SIG-M5 treated with dmso at 0.1 percent for 504 hours (cell line): ENCODE results near the gene RNF212B.
"Not testable (repeated sequence)": the region's sequence is repeated elsewhere in the genome, so short reads cannot be mapped to it uniquely, and the experiment has no call there.

Experiments used
- DNase-seq: peaks from one replicate; lab custom pipeline; 2025; ENCODE audit not compliant: unreplicated experiment; lab: John Stamatoyannopoulos, UW

RNF212B gene

DNA sequence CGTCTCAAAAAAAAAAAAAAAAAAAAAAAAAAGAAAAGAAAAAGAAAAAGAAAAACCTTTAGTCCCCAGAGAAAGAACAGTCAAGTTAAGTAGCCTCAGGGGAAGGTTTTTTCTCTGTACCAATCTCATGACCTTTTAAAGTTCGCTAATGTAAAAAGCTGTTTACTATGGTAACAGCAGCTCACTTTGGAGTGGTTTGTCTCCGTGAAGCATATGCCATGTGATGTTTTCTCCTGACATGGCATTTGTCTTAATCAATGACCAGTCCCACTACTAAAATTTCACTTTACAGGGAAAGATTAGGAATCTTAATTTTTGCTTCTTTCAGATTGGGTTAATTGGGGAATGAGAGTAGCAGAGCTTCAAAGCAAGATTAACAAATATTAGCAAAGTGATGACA, 4.3 kb downstream of the RNF212B start:
- no peak for DNase-seq

DNA sequence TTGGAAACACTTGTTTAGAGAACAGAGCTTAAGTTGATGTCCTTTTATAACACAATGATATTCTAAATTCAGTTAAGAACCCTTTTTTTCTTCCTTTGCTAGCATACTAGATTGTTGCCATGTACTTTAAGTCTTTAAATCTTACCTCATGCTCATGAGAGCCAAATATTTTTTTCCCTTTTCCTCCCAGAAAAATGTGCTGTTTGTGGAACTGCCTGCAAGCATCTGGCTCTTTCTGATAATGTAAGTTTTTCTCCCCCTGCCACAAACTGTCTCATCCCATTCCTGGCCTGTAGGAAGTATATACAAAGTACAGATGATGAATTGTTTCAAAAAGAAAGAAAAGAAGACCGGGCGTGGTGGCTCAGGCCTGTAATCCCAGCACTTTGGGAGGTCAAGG, 5.3 kb downstream of the RNF212B start:
- DNase-seq: no peak

DNA sequence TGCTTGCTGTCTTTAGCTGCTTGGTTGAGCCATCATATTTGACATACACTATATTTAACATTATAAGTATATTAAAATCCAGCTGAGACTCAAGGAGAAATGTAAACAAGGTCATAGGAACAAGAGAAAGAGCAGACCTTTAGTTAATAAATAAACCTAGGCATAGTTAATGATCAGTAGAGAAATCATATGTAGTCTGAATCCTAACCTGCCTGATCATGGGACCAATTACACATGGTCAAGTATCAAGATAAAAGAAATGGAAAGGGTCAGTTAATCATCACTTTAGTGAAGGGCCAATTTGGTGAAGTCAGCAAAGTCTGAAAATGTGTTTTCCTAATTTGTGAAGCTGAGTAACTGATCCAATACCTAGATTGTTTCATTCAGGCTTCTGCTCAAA, 7.5 kb downstream of the RNF212B start:
- no peak for DNase-seq

DNA sequence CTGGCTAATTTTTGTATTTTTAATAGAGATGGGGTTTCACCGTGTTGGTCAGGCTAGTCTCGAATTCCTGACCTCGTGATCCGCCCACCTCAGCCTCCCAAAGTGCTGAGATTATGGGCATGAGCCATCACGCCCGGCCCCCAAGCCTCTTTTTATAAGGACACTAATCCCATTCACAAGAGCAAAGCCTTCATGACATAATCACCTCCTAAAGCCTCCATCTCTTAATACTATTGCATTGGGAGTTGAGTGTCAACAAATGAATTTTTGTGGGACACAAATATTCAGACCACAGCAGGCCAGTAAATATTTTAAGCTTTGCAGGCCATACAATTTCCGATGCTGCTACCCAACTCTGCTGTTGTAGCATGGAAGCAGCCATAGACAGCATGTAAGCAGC, 10.9 kb downstream of the RNF212B start:
- no peak for DNase-seq

DNA sequence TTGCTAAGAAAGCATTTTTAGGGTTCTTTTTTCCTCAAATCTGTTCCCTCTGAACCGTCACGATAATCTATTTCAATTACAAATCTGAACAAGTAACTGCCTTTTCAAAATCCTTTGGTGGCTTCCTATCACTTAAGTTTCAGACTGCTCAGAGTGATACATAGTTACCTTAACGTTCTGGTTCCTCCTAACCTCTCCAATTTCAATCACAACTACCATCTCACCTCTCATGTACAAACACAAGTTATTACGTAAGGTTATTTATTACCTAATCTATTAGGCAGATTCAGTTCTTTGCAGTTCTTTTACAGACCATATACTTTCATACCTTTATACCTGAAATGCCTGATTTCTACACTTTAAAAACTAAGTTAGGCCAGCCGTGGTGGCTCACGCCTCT, 12.1 kb downstream of the RNF212B start:
- no peak for DNase-seq

DNA sequence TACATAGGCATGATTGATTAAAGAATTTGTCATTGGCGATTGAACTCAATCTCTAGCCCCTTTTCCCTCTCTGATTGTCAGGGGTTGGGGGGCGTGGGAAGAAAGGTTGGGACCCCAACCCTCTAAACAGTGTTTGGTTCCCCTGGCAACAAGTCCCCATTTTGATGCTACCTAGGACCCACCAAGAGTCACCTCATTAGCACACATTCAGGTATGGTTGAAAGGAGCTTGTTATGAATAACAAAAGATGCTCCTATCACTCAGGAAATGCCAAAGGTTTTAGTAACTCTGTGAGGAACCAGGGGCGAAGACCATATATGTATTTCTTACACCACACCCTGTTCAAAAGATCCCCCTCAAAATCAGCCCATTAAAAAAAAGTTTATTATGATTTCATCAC, 14.3 kb downstream of the RNF212B start:
- DNase-seq: no peak

DNA sequence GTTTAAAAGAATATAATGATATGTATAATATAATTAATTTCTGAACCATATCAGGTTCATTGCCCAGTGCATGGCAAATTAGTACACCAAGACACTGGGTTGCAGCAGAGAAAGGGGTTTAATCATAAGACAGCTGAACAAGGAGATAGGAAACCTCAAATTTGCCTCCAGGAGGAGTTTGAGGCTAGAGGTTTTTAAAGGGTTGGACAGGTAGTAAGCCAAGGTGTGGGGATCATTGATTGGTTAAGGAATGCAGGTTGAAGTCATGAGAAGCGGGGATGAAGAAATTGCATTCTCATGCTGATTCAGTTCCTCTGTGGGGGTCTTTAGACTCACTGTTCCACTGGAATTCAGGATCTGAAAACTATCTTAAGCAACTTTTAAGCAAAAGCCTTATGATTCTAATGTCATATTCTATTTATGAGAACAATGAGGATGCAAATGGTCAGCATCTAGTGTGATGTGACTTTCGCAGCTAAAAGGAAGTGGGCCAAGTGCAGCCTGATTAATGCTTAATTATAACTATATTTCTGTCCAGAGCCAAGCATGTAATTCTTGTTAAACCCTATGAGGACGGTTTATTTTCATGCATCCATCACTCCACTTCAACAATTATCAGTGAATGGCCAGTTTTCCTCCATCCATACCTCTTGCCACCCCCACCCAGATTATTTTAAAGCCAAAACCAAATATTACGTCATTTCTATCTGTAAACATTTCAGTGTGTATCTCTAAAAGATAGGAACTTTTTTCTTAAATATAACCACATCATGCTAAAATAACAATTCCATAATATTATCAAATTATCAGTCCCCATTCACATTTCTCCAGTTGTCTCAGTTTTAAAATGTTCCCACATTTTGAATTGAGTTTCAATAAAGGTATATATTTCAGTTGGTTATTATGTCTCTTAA, 14.9 kb downstream of the RNF212B start:
- DNase-seq: no peak

DNA sequence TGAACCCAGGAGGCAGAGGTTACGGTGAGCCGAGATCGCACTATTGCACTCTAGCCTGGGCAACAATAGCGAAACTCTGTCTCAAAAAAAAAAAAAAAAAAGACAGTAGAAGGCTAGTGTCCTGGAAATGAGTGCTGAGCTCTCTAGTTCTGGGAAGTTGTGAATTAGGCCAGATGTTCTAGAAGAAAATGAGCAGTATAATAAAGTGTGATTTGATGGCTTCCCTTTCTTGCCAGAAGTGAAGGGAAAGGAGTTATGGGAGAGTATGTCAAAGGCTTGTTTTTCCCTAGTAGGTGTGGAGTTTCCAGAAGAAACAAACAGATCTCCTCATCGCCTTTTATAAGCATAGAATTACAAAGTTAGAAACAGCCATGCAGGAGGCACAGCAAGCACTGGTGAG, 20.5 kb downstream of the RNF212B start:
- DNase-seq: no peak

DNA sequence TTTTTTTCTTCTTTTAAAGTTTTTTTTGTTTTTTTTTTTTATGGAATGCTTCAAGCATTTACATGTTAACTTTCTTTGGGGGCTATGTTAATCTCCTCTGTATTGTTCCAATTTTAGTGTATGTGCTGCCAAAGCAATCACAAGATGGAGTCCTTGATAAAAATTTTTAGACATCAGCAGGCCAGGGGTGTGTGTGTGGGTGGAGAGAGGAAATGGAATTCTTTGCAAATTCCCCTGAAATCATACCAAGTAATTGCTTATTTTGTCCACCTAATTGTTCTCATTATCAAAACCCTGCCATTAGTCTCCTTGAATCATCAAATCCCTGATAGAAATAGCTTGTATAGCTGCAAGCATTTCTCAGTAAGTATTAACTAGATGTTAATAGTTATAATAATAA, 21.7 kb downstream of the RNF212B start:
- no peak for DNase-seq

DNA sequence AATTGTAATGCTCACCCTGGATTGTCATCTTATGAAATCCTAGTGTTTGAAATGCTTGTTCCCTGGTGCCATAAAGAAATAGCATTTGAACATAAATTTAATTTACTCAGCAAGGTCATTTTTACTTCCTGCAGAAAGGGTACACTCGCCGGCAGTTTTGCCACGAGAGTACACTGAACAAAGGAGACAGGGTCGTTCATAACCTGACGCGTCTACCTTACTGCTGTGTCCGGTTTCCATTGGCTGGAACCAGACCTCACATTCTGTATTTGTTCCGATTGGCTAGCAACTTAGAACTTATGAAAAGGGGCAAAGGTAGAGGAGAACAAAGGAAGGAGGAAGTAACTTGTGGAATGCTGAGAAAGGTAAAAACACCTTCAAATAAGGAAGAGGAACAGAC, 23.1 kb downstream of the RNF212B start:
- DNase-seq: not testable (repeated sequence)

DNA sequence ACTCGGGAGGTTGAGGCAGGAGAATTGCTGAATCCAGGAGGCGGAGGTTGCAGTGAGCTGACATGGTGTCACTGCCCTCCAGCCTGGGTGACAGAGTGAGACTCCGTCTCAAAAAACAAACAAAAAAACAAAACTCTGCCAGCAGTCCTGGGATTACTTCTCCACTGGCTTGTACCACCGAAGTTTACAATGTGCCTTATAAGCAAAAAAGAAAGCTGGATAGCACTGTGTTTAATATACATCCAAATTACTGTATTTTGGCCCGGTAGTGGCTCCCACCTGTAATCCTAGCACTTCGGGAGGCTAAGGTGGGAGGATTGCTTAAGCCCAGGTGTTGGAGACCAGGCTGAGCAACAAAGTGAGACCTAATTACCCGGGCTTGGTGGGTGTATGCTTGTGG, 31.5 kb downstream of the RNF212B start:
- no peak for DNase-seq

DNA sequence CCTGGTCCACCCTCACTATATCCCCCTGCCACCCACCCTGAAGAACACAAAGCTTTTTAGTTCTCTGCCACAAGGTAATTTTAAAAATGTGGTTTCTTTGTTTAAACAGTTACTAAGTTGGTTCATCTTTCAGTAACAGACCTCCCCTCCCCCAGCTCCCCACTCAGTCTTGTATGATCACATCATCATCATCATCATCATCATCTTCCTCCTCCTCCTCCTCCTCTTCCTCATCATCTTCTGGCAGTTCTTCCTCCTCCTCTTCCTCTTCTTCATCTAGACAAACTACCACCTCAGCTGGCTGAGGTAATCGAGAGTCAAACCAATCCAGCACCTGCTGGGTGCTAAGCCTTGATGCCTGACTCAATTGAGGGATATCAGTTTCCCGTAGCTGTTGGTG, 37.7 kb downstream of the RNF212B start:
- no peak for DNase-seq

DNA sequence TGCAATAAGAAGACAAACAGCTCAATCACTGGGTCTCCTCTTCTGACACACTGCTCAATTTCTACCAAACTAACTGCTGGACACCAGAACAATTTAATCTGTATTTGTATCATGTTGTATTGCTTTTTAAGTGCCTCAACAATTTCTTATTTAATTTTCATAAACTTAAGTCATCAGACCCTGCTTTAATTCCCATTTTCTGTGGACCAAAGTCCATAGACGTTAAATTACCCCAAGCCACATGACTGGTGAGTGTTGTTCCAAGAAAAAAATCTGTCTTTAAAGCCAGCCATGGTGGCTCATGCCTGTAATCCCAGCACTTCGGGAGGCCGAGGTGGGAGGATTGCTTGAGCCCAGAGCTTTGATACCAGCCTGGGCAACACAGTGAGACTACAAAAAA, 39.5 kb downstream of the RNF212B start:
- DNase-seq: no peak

DNA sequence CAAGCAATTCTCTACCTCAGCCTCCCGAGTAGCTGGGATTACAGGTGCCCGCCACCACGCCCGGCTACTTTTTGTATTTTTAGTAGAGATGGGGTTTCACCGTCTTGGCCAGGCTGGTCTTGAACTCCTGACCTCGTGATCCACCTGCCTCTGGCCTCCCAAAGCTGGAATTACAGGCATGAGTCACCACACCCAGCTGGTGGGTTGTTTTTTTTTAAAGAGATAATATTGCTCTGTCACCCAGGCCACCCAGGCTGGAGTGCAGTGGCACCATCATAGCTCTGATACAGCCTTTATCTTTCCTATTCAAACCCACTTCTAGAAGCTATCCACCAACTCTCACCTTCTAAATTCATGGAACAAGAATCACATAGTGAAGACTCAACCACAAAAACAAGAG, 40.2 kb downstream of the RNF212B start:
- DNase-seq: not testable (repeated sequence)

DNA sequence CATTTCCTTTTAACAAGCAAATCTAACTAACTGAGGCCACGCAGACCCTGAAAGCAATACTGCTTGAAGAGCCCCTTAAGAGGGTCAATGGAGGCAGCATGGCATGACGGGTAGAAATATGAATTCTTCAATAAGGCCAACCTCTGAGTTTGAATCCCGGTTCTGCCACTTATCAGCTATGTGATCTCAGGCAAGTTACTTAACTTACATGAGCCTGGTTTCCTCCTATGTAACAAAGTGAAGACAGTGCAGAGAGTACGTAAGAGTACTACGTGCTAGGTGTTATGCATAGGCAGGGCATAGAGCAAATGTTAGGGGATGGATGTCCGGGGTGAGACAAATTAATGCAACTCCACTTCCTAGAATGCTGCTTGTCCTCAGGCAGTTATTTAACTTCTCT, 43.5 kb downstream of the RNF212B start:
- no peak for DNase-seq

DNA sequence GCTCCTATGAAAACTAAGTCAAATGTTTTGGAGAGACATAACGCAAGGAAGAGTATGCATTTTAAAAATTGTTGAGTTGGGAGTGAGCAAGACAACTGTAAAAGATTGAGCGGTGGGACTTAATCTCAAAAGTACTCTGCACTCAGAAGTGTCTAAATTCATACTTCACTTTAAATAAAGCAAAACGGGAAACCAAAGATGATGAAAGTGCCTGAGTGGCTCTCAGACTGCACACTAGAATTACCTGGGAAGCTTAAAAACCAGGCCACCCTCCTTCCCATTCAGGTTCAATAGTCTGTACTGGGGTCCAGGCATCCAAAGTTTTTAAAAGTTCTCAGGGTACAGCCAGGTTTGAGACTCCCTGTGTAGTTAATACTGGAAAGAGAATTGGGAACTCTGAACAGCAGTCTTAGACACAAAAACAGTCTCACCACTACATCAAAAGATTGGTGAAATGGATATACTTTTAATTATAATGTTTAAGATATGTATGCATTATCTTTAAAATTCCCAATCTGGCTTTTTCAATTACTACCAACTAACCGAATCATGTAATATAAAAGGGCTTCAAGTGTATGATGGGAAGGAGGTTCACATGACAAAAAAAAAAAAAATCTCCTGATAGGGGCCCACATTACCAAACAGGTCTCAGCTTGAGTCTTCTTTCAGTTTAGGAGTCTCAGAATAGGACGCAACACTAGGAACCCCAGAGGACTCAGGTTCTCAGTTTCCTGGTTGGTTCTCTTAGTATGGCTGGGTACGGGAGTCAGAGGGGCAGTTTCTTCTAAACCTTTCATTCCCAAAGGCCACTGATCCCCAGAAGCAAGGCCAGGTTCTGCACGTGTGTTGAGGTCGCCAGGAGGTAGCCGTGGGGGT, 47.2 kb downstream of the RNF212B start:
- peak; percentile 51 for DNase-seq

DNA sequence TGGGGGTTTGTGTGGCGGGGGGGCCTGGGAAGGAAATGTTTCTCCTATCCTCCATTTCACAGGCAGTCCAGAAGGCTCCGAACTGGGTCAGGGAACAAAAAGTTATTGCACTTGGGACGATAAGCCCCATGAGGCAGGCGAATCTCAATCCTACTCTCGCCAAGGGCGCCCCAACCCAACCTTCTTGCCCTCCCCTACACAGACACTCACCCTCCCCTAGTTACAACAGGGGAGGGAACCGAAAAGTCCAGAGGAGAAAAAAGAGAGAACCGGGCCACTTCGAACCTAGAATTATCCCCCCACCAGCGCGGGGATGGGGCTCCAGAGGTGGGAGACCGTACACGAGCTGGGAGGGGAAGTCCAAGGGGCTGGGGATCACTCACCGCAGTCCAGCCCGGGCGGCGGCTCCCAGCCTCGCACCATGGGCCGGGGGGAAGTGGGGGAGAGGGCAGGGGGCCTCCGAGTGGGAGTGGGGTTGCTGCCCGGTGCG, 47.8 kb downstream of the RNF212B start:
- no peak for DNase-seq

DNA sequence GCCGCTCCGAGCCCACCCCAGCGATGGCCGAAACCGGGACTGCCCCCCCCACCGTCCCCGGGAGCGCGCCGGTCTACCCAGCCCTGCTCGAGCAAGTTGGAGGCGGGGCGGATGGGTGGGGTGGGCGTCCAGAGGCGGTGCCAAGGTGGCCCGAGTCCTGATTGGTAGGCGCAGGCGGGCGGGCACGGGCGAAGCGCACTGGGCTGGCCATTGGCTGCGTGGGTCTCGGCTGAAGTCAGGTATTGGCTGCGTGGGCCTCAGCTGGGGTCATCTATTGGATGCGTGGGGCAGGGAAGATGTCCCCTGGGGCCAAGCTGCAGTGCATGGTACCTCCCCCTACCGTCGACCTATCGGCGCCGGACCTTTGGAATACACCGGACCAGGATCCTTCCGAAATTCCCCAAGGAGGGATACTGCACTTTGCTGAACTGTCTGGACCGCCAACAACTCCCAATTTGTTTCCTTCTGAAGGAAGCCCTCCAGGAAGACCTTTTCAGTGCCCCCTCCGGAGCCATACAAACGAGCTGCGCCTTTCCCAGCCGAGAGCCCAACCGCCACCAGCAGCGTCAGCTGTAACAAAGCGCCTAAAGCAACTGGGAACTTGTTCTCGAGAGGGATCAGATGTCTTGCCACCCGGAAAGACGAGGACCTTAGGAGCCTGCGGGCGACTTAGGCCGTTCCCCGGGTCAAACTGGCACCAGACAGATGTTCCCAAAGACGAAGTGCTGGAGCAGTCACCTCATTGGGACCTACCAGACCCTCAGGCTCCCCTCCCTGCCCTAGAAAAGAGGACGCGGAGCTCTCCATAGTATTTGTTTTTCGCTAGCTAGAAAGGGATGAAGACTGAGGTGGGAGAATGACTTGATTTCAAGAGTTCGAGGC, 48.5 kb downstream of the RNF212B start, which contains the start of gene HOMEZ:
Gene HOMEZ, minus strand, starts transcription at position 113 of the 882 bp plus-strand sequence. CDS start 180 bp downstream, outside the sequence.
- DNase-seq: peak; percentile 98

DNA sequence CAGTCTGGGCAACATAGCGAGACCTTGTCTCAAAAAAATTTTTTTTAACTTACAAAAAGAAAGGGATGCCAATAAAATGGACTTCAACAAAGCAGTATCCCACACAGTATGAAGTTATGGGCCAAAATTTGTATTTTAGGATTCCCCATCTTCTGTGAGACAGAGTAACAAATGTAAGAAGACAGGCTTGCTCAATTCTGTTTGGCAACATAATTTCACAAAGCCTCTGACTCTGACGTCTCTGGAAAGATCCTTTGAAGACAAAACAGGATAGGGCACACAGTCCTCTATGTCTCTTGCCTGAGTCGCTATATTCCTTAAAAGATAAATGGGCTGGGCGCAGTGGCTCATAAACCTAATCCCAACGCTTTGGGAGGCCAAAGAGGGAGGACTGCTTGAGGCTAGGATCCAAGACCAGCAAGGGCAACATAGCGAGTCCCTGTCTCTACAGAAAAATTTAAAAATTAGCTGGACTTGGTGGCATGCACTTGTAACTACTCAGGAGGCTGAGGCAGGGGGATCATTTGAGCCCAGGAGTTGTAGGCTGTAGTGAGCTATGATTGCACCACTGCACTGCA, 49.3 kb downstream of the RNF212B start:
- DNase-seq: peak; percentile 19
